Endothelial cell (in vitro differentiated cells): ENCODE data around the gene DLGAP1. TPM values are rescaled to one million over a fixed set of nuclear protein-coding genes. Genes with fewer than 3 reads are reported as not detected.

ENCODE experiments used
- DNase-seq: peaks from one replicate; pipeline ENCODE4 v3.0.0; 2021; ENCODE audit warnings: low spot score
- H3K27ac Mint-ChIP-seq: one replicate; pipeline ENCODE4 v1.8.0; 2021; ENCODE audit warnings: mixed read lengths, inconsistent platforms; ENCODE audit not compliant: unreplicated experiment
- H3K27me3 Mint-ChIP-seq: one replicate; pipeline ENCODE4 v1.8.0; 2021; ENCODE audit warnings: mild to moderate bottlenecking, moderate library complexity, mixed read lengths, inconsistent platforms; ENCODE audit not compliant: unreplicated experiment
- H3K36me3 Mint-ChIP-seq: one replicate; pipeline ENCODE4 v1.8.0; 2021; ENCODE audit warnings: mild to moderate bottlenecking, low read depth, mixed read lengths, inconsistent platforms; ENCODE audit not compliant: unreplicated experiment
- H3K4me1 Mint-ChIP-seq: one replicate; pipeline ENCODE4 v1.8.0; 2021; ENCODE audit warnings: mild to moderate bottlenecking, mixed read lengths, inconsistent platforms; ENCODE audit not compliant: unreplicated experiment
- H3K4me3 Mint-ChIP-seq: one replicate; pipeline ENCODE4 v1.8.0; 2021; ENCODE audit warnings: mild to moderate bottlenecking, mixed read lengths, inconsistent platforms; ENCODE audit not compliant: unreplicated experiment
- H3K9me3 Mint-ChIP-seq: one replicate; pipeline ENCODE4 v1.8.0; 2021; ENCODE audit warnings: mixed read lengths, inconsistent platforms; ENCODE audit not compliant: unreplicated experiment
- total RNA-seq: library from RNA; stranded (reverse); fragmentation: NEBNext Ultra II Directional; extraction: Animal tissue kit (Norgen Biotek cat#: 25700); gene quantifications from one replicate; pipeline ENCODE4 v1.2.1, GENCODE V29; 2021; ENCODE audit not compliant: unreplicated experiment
- TF ChIP-seq, protein P1 (sequence below): fragments of 200-600 bp; sonication (generic); IDR thresholded peaks from one replicate; pipeline ENCODE4 v1.5.0; 2021; ENCODE audit warnings: antibody characterized with exemption; ENCODE audit not compliant: unreplicated experiment

The DLGAP1 gene
- total RNA-seq, 1 donor from 2014 or later, result 1.8 TPM

DNA sequence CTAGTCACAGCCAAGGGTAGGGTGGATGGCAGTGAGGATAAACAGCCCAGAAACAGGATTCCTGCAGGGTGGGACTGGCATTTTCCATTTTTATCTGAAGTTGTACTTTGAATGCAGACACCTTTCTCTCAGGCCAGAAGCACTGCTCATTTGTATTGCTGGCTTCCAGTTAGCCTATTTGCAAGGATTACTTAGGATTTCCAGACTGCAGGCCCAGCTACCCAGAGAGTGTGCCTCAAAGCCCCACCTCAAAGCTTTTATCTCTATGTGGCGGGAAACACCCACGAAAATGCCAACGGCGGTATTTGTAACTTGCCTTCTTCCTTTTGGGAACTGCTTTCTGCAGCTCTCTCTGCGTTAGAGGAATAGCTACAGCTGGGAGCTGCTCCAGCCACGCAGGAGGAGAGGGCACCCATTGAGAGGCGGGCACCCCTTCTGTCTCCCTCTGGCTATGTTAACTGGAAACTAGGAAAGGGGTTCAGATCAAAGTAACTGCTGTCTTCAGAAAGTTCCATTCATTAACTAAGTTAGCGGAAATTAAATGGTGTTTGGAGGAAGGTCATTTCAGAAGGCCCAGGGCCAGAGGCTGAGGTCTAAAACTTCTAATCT, 860.2 kb downstream of the DLGAP1 start:
- Mint-ChIP-seq H3K4me3 (peak overlapping the region; percentile 86), H3K27ac (peak overlapping the region; percentile 97), H3K36me3 (no peaks in the 10 kb centered on the region), H3K9me3 (no peaks in the 10 kb centered on the region), H3K27me3 (peaks cover 9% of the 10 kb centered on the region), H3K4me1 (peaks cover 43% of the 10 kb centered on the region)
- no peak for DNase-seq
- TF ChIP-seq, protein P1, sequence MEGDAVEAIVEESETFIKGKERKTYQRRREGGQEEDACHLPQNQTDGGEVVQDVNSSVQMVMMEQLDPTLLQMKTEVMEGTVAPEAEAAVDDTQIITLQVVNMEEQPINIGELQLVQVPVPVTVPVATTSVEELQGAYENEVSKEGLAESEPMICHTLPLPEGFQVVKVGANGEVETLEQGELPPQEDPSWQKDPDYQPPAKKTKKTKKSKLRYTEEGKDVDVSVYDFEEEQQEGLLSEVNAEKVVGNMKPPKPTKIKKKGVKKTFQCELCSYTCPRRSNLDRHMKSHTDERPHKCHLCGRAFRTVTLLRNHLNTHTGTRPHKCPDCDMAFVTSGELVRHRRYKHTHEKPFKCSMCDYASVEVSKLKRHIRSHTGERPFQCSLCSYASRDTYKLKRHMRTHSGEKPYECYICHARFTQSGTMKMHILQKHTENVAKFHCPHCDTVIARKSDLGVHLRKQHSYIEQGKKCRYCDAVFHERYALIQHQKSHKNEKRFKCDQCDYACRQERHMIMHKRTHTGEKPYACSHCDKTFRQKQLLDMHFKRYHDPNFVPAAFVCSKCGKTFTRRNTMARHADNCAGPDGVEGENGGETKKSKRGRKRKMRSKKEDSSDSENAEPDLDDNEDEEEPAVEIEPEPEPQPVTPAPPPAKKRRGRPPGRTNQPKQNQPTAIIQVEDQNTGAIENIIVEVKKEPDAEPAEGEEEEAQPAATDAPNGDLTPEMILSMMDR, result no peak

DNA sequence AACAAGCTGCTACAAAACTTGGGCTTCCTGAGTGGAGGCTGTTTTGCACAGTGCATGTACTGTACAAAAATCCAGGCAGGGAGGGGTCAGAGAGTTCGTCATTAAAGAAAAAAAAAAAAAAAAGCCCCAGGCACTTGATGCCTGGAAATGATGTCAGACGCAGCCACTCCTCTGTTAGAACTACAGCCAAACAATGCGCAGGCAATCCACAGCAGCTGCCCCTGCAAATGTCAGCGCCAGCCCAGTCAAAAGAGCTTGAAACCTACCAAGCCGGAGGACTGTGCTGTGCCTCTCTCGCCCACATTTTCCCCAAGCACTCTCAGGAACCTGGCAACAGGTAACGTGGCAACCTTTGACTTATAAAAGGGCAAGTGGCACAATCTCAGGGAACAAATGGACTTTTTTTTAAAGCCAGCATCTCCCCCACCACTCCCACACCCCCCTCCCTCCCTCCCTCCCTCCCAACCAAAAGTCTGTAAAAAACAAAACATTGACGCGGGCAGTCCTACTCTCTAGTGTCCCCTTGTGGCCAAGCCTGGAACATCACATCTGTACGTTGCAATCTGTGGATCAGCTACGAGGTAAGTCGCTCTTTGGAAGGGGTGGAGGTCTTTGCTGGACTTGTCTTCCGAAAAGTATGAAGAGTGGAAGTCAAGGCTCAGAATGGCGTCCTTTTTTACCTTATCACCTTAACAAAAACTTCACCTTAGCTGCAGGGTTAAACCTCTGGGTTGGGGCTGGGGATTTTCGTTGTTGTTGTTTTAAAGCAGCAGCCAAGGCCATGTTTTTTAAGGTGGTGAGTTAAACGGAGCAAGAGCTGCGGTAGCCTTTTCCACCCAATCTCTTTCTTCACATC, 861.0 kb downstream of the DLGAP1 start:
- no peaks in the 10 kb centered on the region for H3K36me3 Mint-ChIP-seq
- peak overlapping the region; percentile 97 for H3K27ac Mint-ChIP-seq
- H3K27me3 Mint-ChIP-seq, result peaks cover 9% of the 10 kb centered on the region
- H3K4me3 Mint-ChIP-seq, result peak overlapping the region; percentile 86
- TF ChIP-seq, protein P1, result peak; percentile 80
- no peaks in the 10 kb centered on the region for H3K9me3 Mint-ChIP-seq
- peak; percentile 86 for DNase-seq
- H3K4me1 Mint-ChIP-seq, result peaks cover 43% of the 10 kb centered on the region

DNA sequence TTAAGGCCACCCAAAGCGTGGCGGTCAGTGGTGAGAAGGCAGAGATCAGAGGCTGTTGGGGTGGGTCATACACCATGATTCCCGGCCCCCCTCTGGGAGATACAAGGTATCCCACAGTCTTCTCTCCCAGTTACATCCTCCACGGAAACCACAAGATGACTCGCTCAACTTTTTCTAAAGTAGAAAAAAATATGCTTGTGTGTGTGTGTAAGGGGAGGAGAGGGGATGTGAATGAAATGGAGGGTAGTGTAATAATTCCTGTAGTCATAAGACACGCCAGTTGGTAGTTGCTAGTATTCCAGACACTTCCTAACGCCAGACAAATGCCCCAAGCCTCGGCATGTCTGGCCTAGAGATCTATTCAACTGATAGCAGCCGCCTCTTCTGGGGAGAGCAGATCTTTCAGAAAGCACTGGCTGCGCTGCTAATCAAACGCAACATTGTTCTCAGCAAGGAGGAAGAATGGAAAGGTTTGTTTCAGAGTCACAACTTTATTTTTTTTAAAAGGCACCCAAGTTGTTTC, 861.7 kb downstream of the DLGAP1 start:
- TF ChIP-seq, protein P1, result no peak
- peaks cover 10% of the 10 kb centered on the region for H3K27me3 Mint-ChIP-seq
- H3K27ac Mint-ChIP-seq, result peak overlapping the region; percentile 97
- DNase-seq, result peak; percentile 27
- H3K4me3 Mint-ChIP-seq, result peak overlapping the region; percentile 79
- peaks cover 43% of the 10 kb centered on the region for H3K4me1 Mint-ChIP-seq
- no peaks in the 10 kb centered on the region for H3K36me3 Mint-ChIP-seq
- no peaks in the 10 kb centered on the region for H3K9me3 Mint-ChIP-seq

DNA sequence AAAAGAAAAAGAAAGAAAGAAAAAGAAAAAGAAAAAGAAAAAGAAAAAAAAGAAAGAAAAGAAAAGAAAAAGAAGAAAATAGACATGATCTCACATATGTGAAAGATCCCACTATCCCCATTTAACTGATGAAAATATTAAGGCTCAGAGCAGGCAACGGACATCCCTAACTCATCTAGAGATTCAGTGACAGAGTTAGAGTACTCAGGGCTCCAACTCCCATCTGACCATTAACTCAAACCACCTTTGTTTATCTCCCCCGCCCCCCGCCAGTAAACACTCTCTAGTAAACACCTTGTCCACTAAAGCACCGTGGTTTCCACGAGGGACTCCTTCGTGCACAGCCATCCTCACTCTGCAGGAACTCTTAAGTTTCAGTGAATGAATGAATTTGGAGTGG, 862.2 kb downstream of the DLGAP1 start:
- no peak for DNase-seq
- peaks cover 10% of the 10 kb centered on the region for H3K27me3 Mint-ChIP-seq
- TF ChIP-seq, protein P1, result no peak
- no peaks in the 10 kb centered on the region for H3K36me3 Mint-ChIP-seq
- peak overlapping the region; percentile 97 for H3K27ac Mint-ChIP-seq
- no peak overlapping the region for H3K4me3 Mint-ChIP-seq
- H3K9me3 Mint-ChIP-seq, result no peaks in the 10 kb centered on the region
- peaks cover 42% of the 10 kb centered on the region for H3K4me1 Mint-ChIP-seq
